ENCODE measurements around the gene CSNK2A2.
A peak's percentile ranks its signal among the peaks of the same experiment; 100 is the strongest.

CSNK2A2 gene

GRCh38 chr16:58158725-58159124, 39.2 kb downstream of the CSNK2A2 start:
- Histone ChIP-seq H2AK5ac (ENCODE audit: low read length) (no peak overlapping the region), H3K27ac (ENCODE audit: low read depth, low read length) (no peak overlapping the region), H3K4me1 (ENCODE audit: control insufficient read depth, low read depth, low read length) (no peaks in the 10 kb centered on the region), H3K36me3 (ENCODE audit: control insufficient read depth, insufficient read depth, low read length) (peaks cover 5% of the 10 kb centered on the region), H3K4me3 (ENCODE audit: low read length) (no peak overlapping the region), H3K4me2 (ENCODE audit: low read length) (no peak overlapping the region), H3K9ac (ENCODE audit: low read length) (no peak overlapping the region), H3K27me3 (ENCODE audit: insufficient read depth, low read length, poor library complexity) (no peaks in the 10 kb centered on the region), H4K5ac (ENCODE audit: low read length) (no peak overlapping the region), H3K79me2 (ENCODE audit: control insufficient read depth, insufficient read depth, low read length) (no peaks in the 10 kb centered on the region), H2BK120ac (ENCODE audit: low read depth, low read length) (no peak overlapping the region), H3K4ac (ENCODE audit: low read depth, low read length) (no peak overlapping the region), H3K56ac (ENCODE audit: low read length) (no peak overlapping the region), H3K23ac (ENCODE audit: low read length) (no peak overlapping the region), H3K79me1 (ENCODE audit: low read length) (no peaks in the 10 kb centered on the region), H3K18ac (ENCODE audit: low read length) (no peak overlapping the region), H2BK5ac (ENCODE audit: low read length) (no peak overlapping the region), H4K8ac (ENCODE audit: low read depth, low read length) (no peak overlapping the region), H2BK15ac (replicated peaks; ENCODE audit: low read depth) (no peak overlapping the region)
- WGBS (ENCODE audit: extremely low coverage, insufficient coverage, low lambda C conversion rate), result no CpG with 5 or more reads among the region's 3 CpGs
- no peak for DNase-seq

- no peak overlapping the region for H3K18ac ChIP-seq (ENCODE audit: low read length)
- H2BK15ac ChIP-seq (replicated peaks; ENCODE audit: low read depth), result no peak overlapping the region
- no peak overlapping the region for H3K4ac ChIP-seq (ENCODE audit: low read depth, low read length)
- H4K5ac ChIP-seq (ENCODE audit: low read length), result no peak overlapping the region
- no peak overlapping the region for H3K4me2 ChIP-seq (ENCODE audit: low read length)
- H3K79me1 ChIP-seq (ENCODE audit: low read length), result no peaks in the 10 kb centered on the region
- no peak overlapping the region for H3K27ac ChIP-seq (ENCODE audit: low read depth, low read length)
- H2BK5ac ChIP-seq (ENCODE audit: low read length), result no peak overlapping the region
- H3K23ac ChIP-seq (ENCODE audit: low read length), result no peak overlapping the region
- H3K36me3 ChIP-seq (ENCODE audit: control insufficient read depth, insufficient read depth, low read length), result peaks cover 5% of the 10 kb centered on the region
- no CpG with 5 or more reads among the region's 29 CpGs for WGBS (ENCODE audit: extremely low coverage, insufficient coverage, low lambda C conversion rate)
- H3K79me2 ChIP-seq (ENCODE audit: control insufficient read depth, insufficient read depth, low read length), result no peaks in the 10 kb centered on the region
- no peak overlapping the region for H2BK120ac ChIP-seq (ENCODE audit: low read depth, low read length)
- no peak overlapping the region for H3K56ac ChIP-seq (ENCODE audit: low read length)
- no peak overlapping the region for H3K4me3 ChIP-seq (ENCODE audit: low read length)
- no peak overlapping the region for H3K9ac ChIP-seq (ENCODE audit: low read length)
- no peak overlapping the region for H2AK5ac ChIP-seq (ENCODE audit: low read length)
- no peaks in the 10 kb centered on the region for H3K4me1 ChIP-seq (ENCODE audit: control insufficient read depth, low read depth, low read length)
- DNase-seq, result peak; percentile 10
- no peaks in the 10 kb centered on the region for H3K27me3 ChIP-seq (ENCODE audit: insufficient read depth, low read length, poor library complexity)
- no peak overlapping the region for H4K8ac ChIP-seq (ENCODE audit: low read depth, low read length)
These were observed 39.9 kb downstream of the CSNK2A2 start for GRCh38 chr16:58157951-58158540.

GRCh38 chr16:58157239-58157638, 40.7 kb downstream of the CSNK2A2 start:
- Histone ChIP-seq H3K36me3 (ENCODE audit: control insufficient read depth, insufficient read depth, low read length) (peaks cover 3% of the 10 kb centered on the region), H3K4ac (ENCODE audit: low read depth, low read length) (no peak overlapping the region), H4K5ac (ENCODE audit: low read length) (no peak overlapping the region), H3K79me2 (ENCODE audit: control insufficient read depth, insufficient read depth, low read length) (no peaks in the 10 kb centered on the region), H3K4me3 (ENCODE audit: low read length) (no peak overlapping the region), H3K4me1 (ENCODE audit: control insufficient read depth, low read depth, low read length) (no peaks in the 10 kb centered on the region), H3K9ac (ENCODE audit: low read length) (no peak overlapping the region), H2BK120ac (ENCODE audit: low read depth, low read length) (no peak overlapping the region), H3K4me2 (ENCODE audit: low read length) (no peak overlapping the region), H3K18ac (ENCODE audit: low read length) (no peak overlapping the region), H3K79me1 (ENCODE audit: low read length) (no peaks in the 10 kb centered on the region), H2AK5ac (ENCODE audit: low read length) (no peak overlapping the region), H4K8ac (ENCODE audit: low read depth, low read length) (no peak overlapping the region), H2BK5ac (ENCODE audit: low read length) (no peak overlapping the region), H3K56ac (ENCODE audit: low read length) (no peak overlapping the region), H2BK15ac (replicated peaks; ENCODE audit: low read depth) (no peak overlapping the region), H3K27ac (ENCODE audit: low read depth, low read length) (no peak overlapping the region), H3K23ac (ENCODE audit: low read length) (no peak overlapping the region), H3K27me3 (ENCODE audit: insufficient read depth, low read length, poor library complexity) (no peaks in the 10 kb centered on the region)
- WGBS (ENCODE audit: extremely low coverage, insufficient coverage, low lambda C conversion rate), result no CpG with 5 or more reads among the region's 2 CpGs
- DNase-seq, result no peak

GRCh38 chr16:58155839-58156238, 42.1 kb downstream of the CSNK2A2 start:
- Histone ChIP-seq H3K27ac (ENCODE audit: low read depth, low read length) (no peak overlapping the region), H2BK15ac (replicated peaks; ENCODE audit: low read depth) (no peak overlapping the region), H4K5ac (ENCODE audit: low read length) (no peak overlapping the region), H3K4me1 (ENCODE audit: control insufficient read depth, low read depth, low read length) (no peaks in the 10 kb centered on the region), H3K27me3 (ENCODE audit: insufficient read depth, low read length, poor library complexity) (no peaks in the 10 kb centered on the region), H3K9ac (ENCODE audit: low read length) (no peak overlapping the region), H3K4ac (ENCODE audit: low read depth, low read length) (no peak overlapping the region), H2BK120ac (ENCODE audit: low read depth, low read length) (no peak overlapping the region), H3K79me2 (ENCODE audit: control insufficient read depth, insufficient read depth, low read length) (no peaks in the 10 kb centered on the region), H3K56ac (ENCODE audit: low read length) (no peak overlapping the region), H3K4me3 (ENCODE audit: low read length) (no peak overlapping the region), H3K4me2 (ENCODE audit: low read length) (no peak overlapping the region), H2BK5ac (ENCODE audit: low read length) (no peak overlapping the region), H3K18ac (ENCODE audit: low read length) (no peak overlapping the region), H3K23ac (ENCODE audit: low read length) (no peak overlapping the region), H3K79me1 (ENCODE audit: low read length) (no peaks in the 10 kb centered on the region), H3K36me3 (ENCODE audit: control insufficient read depth, insufficient read depth, low read length) (no peaks in the 10 kb centered on the region), H4K8ac (ENCODE audit: low read depth, low read length) (no peak overlapping the region), H2AK5ac (ENCODE audit: low read length) (no peak overlapping the region)
- no CpG with 5 or more reads among the region's 2 CpGs for WGBS (ENCODE audit: extremely low coverage, insufficient coverage, low lambda C conversion rate)
- no peak for DNase-seq

- no peak overlapping the region for H3K56ac ChIP-seq (ENCODE audit: low read length)
- H3K27me3 ChIP-seq (ENCODE audit: insufficient read depth, low read length, poor library complexity), result no peaks in the 10 kb centered on the region
- H2AK5ac ChIP-seq (ENCODE audit: low read length), result no peak overlapping the region
- no peak overlapping the region for H3K4me3 ChIP-seq (ENCODE audit: low read length)
- H4K5ac ChIP-seq (ENCODE audit: low read length), result no peak overlapping the region
- WGBS (ENCODE audit: extremely low coverage, insufficient coverage, low lambda C conversion rate), result no CpG with 5 or more reads among the region's 2 CpGs
- H3K23ac ChIP-seq (ENCODE audit: low read length), result no peak overlapping the region
- H4K8ac ChIP-seq (ENCODE audit: low read depth, low read length), result no peak overlapping the region
- H2BK120ac ChIP-seq (ENCODE audit: low read depth, low read length), result no peak overlapping the region
- DNase-seq, result no peak
- H3K27ac ChIP-seq (ENCODE audit: low read depth, low read length), result no peak overlapping the region
- no peak overlapping the region for H2BK5ac ChIP-seq (ENCODE audit: low read length)
- no peak overlapping the region for H3K18ac ChIP-seq (ENCODE audit: low read length)
- H3K4ac ChIP-seq (ENCODE audit: low read depth, low read length), result no peak overlapping the region
- no peaks in the 10 kb centered on the region for H3K79me2 ChIP-seq (ENCODE audit: control insufficient read depth, insufficient read depth, low read length)
- no peak overlapping the region for H2BK15ac ChIP-seq (replicated peaks; ENCODE audit: low read depth)
- no peaks in the 10 kb centered on the region for H3K4me1 ChIP-seq (ENCODE audit: control insufficient read depth, low read depth, low read length)
- no peaks in the 10 kb centered on the region for H3K79me1 ChIP-seq (ENCODE audit: low read length)
- H3K9ac ChIP-seq (ENCODE audit: low read length), result no peak overlapping the region
- H3K36me3 ChIP-seq (ENCODE audit: control insufficient read depth, insufficient read depth, low read length), result no peaks in the 10 kb centered on the region
- no peak overlapping the region for H3K4me2 ChIP-seq (ENCODE audit: low read length)
These were observed 43.6 kb downstream of the CSNK2A2 start for GRCh38 chr16:58154345-58154744.

- no CpG with 5 or more reads among the region's 8 CpGs for WGBS (ENCODE audit: extremely low coverage, insufficient coverage, low lambda C conversion rate)
- Histone ChIP-seq H3K9ac (ENCODE audit: low read length) (no peak overlapping the region), H3K27ac (ENCODE audit: low read depth, low read length) (no peak overlapping the region), H2BK15ac (replicated peaks; ENCODE audit: low read depth) (no peak overlapping the region), H3K18ac (ENCODE audit: low read length) (no peak overlapping the region), H4K8ac (ENCODE audit: low read depth, low read length) (no peak overlapping the region), H3K4me1 (ENCODE audit: control insufficient read depth, low read depth, low read length) (no peaks in the 10 kb centered on the region), H3K4me2 (ENCODE audit: low read length) (no peak overlapping the region), H3K79me1 (ENCODE audit: low read length) (no peaks in the 10 kb centered on the region), H2BK120ac (ENCODE audit: low read depth, low read length) (no peak overlapping the region), H3K36me3 (ENCODE audit: control insufficient read depth, insufficient read depth, low read length) (no peaks in the 10 kb centered on the region), H3K4ac (ENCODE audit: low read depth, low read length) (no peak overlapping the region), H3K4me3 (ENCODE audit: low read length) (no peak overlapping the region), H2BK5ac (ENCODE audit: low read length) (no peak overlapping the region), H3K79me2 (ENCODE audit: control insufficient read depth, insufficient read depth, low read length) (no peaks in the 10 kb centered on the region), H3K23ac (ENCODE audit: low read length) (no peak overlapping the region), H2AK5ac (ENCODE audit: low read length) (no peak overlapping the region), H3K56ac (ENCODE audit: low read length) (no peak overlapping the region), H4K5ac (ENCODE audit: low read length) (no peak overlapping the region), H3K27me3 (ENCODE audit: insufficient read depth, low read length, poor library complexity) (no peaks in the 10 kb centered on the region)
- no peak for DNase-seq
These were observed 45.5 kb downstream of the CSNK2A2 start for GRCh38 chr16:58152246-58152868.
